Activated gamma-delta T cell treated with Interleukin-2 at 50 U/mL for 16 hours (primary cell): ENCODE measurements around the gene CNNM3.

Source experiments
- DNase-seq: peaks from one replicate; pipeline ENCODE4 v3.0.0-alpha.2; 2020

CNNM3 gene

GRCh38 chr2:96819876-96820511, 3.9 kb downstream of the CNNM3 start:
- no peak for DNase-seq

GRCh38 chr2:96821113-96821675, 5.1 kb downstream of the CNNM3 start:
- DNase-seq = no peak

- no peak for DNase-seq
These were observed 6.7 kb downstream of the CNNM3 start for GRCh38 chr2:96822786-96823185.

GRCh38 chr2:96823198-96823597, 7.1 kb downstream of the CNNM3 start:
- no peak for DNase-seq

GRCh38 chr2:96824079-96824870, 8.2 kb downstream of the CNNM3 start:
- DNase-seq = no peak

- no peak for DNase-seq
These were observed 9.0 kb downstream of the CNNM3 start for GRCh38 chr2:96825057-96825456.

GRCh38 chr2:96826546-96827278, 10.6 kb downstream of the CNNM3 start:
- no peak for DNase-seq

GRCh38 chr2:96828436-96828835, 12.4 kb downstream of the CNNM3 start:
- no peak for DNase-seq

GRCh38 chr2:96828874-96829273, 12.8 kb downstream of the CNNM3 start:
- DNase-seq = no peak

- no peak for DNase-seq
These were observed 14.0 kb downstream of the CNNM3 start for GRCh38 chr2:96830044-96830562.

GRCh38 chr2:96831679-96832078, 15.6 kb downstream of the CNNM3 start:
- DNase-seq = no peak

- DNase-seq = no peak
These were observed 16.3 kb downstream of the CNNM3 start for GRCh38 chr2:96832408-96832753.

- DNase-seq = no peak
These were observed 16.9 kb downstream of the CNNM3 start for GRCh38 chr2:96832754-96833507.

GRCh38 chr2:96835830-96836229, 19.8 kb downstream of the CNNM3 start:
- no peak for DNase-seq

- no peak for DNase-seq
These were observed 21.5 kb downstream of the CNNM3 start for GRCh38 chr2:96837575-96837974.

GRCh38 chr2:96838345-96839292, 22.6 kb downstream of the CNNM3 start:
- DNase-seq = no peak

- DNase-seq = peak; percentile 87
These were observed 23.3 kb downstream of the CNNM3 start for GRCh38 chr2:96839293-96839874.

- DNase-seq = no peak
These were observed 24.1 kb downstream of the CNNM3 start for GRCh38 chr2:96839875-96840850.

- no peak for DNase-seq
These were observed 25.8 kb downstream of the CNNM3 start for GRCh38 chr2:96841701-96842495.
